ENCODE measurements around the gene SLC51B. TPM values are rescaled to one million over a fixed set of nuclear protein-coding genes. Genes with fewer than 3 reads are reported as not detected.
A peak's percentile ranks its signal among the peaks of the same experiment; 100 is the strongest.
"Not testable (repeated sequence)": the region's sequence is repeated elsewhere in the genome, so short reads cannot be mapped to it uniquely, and the experiment has no call there.

SLC51B gene
- total RNA-seq, 1 experiment from 2014 or later, result not detected

GRCh38 chr15:65099336-65099735, 54.1 kb downstream of the SLC51B start:
- DNase-seq (ENCODE audit: low read depth), result no peak

GRCh38 chr15:65099801-65100200, 54.6 kb downstream of the SLC51B start:
- not testable (repeated sequence) for DNase-seq (ENCODE audit: low read depth)

- DNase-seq (ENCODE audit: low read depth), result no peak
Measured at GRCh38 chr15:65100442-65100841, 55.3 kb downstream of the SLC51B start.

GRCh38 chr15:65101411-65101890, 56.3 kb downstream of the SLC51B start:
- peak; percentile 19 for DNase-seq (ENCODE audit: low read depth)

GRCh38 chr15:65101891-65102708, 56.9 kb downstream of the SLC51B start:
- DNase-seq (ENCODE audit: low read depth), result no peak

- no peak for DNase-seq (ENCODE audit: low read depth)
Measured at GRCh38 chr15:65102912-65103311, 57.7 kb downstream of the SLC51B start.

Other genes with a start within 250 kb of the SLC51B start
- gene PIF1, start 219.7 kb upstream of the SLC51B start, total RNA-seq (2014; rRNA removed; shearing (Covaris generic)), result 9.0 and 11.1 TPM in 2 replicates
- 8.7 and 14.0 TPM in 2 replicates for gene PLEKHO2, start 203.5 kb upstream of the SLC51B start, total RNA-seq (2014; rRNA removed; shearing (Covaris generic))
- gene ANKDD1A, start 133.5 kb upstream of the SLC51B start, total RNA-seq (2014; rRNA removed; shearing (Covaris generic)), result 2.1 and 2.3 TPM in 2 replicates
- 93.2 and 94.8 TPM in 2 replicates for gene SPG21, start 55.5 kb upstream of the SLC51B start, total RNA-seq (2014; rRNA removed; shearing (Covaris generic))
- 19.9 and 21.2 TPM in 2 replicates for gene MTFMT, start 15.7 kb upstream of the SLC51B start, total RNA-seq (2014; rRNA removed; shearing (Covaris generic))
- gene RASL12, start 22.6 kb downstream of the SLC51B start, total RNA-seq (2014; rRNA removed; shearing (Covaris generic)), result not detected in 2 replicates
- gene KBTBD13, start 31.4 kb downstream of the SLC51B start, total RNA-seq (2014; rRNA removed; shearing (Covaris generic)), result not detected in 2 replicates
- 0.10 and 0.12 TPM in 2 replicates for gene UBAP1L, start 69.8 kb downstream of the SLC51B start, total RNA-seq (2014; rRNA removed; shearing (Covaris generic))
- gene PDCD7, start 88.4 kb downstream of the SLC51B start, total RNA-seq (2014; rRNA removed; shearing (Covaris generic)), result 9.2 and 14.5 TPM in 2 replicates
- 22.7 and 27.7 TPM in 2 replicates for gene CLPX, start 140.0 kb downstream of the SLC51B start, total RNA-seq (2014; rRNA removed; shearing (Covaris generic))
- gene CILP, start 166.1 kb downstream of the SLC51B start, total RNA-seq (2014; rRNA removed; shearing (Covaris generic)), result 0.02 TPM in 1 of 2 replicates, not detected in the other
- 7.1 and 14.8 TPM in 2 replicates for gene PARP16, start 241.5 kb downstream of the SLC51B start, total RNA-seq (2014; rRNA removed; shearing (Covaris generic))

Measured in M059J (cell line).